SIG-M5 treated with dmso at 0.1 percent for 504 hours (cell line): ENCODE measurements around the gene TSHZ2.
"Not testable (repeated sequence)": the region's sequence is repeated elsewhere in the genome, so short reads cannot be mapped to it uniquely, and the experiment has no call there.

Experiments
- DNase-seq: peaks from one replicate; lab custom pipeline; 2025; ENCODE audit not compliant: unreplicated experiment; lab: John Stamatoyannopoulos, UW

TSHZ2 gene

GRCh38 chr20:52959125-52959524 is 13.0 kb upstream of the TSHZ2 start:
- no peak for DNase-seq

- no peak for DNase-seq
Observed at GRCh38 chr20:52962183-52962582, 10.0 kb upstream of the TSHZ2 start.

GRCh38 chr20:52963131-52963530 is 9.0 kb upstream of the TSHZ2 start:
- DNase-seq: no peak

- DNase-seq: no peak
Observed at GRCh38 chr20:52964131-52964530, 8.0 kb upstream of the TSHZ2 start.

GRCh38 chr20:52965380-52965779 is 6.8 kb upstream of the TSHZ2 start:
- no peak for DNase-seq

- DNase-seq: no peak
Observed at GRCh38 chr20:52965819-52966218, 6.3 kb upstream of the TSHZ2 start.

GRCh38 chr20:52966543-52966942 is 5.6 kb upstream of the TSHZ2 start:
- not testable (repeated sequence) for DNase-seq

- DNase-seq: no peak
Observed at GRCh38 chr20:52971498-52972189, 514 bp upstream of the TSHZ2 start.

- no peak for DNase-seq
Observed at GRCh38 chr20:52972965-52973819, 1.0 kb downstream of the TSHZ2 start.

GRCh38 chr20:52974179-52974594 is 2.0 kb downstream of the TSHZ2 start:
- DNase-seq: no peak

GRCh38 chr20:52975029-52975732 is 3.0 kb downstream of the TSHZ2 start:
- DNase-seq: no peak

- DNase-seq: no peak
Observed at GRCh38 chr20:52975803-52976531, 3.8 kb downstream of the TSHZ2 start.

- no peak for DNase-seq
Observed at GRCh38 chr20:52978851-52979250, 6.7 kb downstream of the TSHZ2 start.

GRCh38 chr20:52981051-52981450 is 8.9 kb downstream of the TSHZ2 start:
- DNase-seq: no peak

GRCh38 chr20:52983726-52984450 is 11.7 kb downstream of the TSHZ2 start:
- DNase-seq: no peak

- DNase-seq: no peak
Observed at GRCh38 chr20:52984451-52984810, 12.3 kb downstream of the TSHZ2 start.

GRCh38 chr20:52985687-52986086 is 13.5 kb downstream of the TSHZ2 start:
- no peak for DNase-seq

- no peak for DNase-seq
Observed at GRCh38 chr20:52987295-52987694, 15.1 kb downstream of the TSHZ2 start.

GRCh38 chr20:52991830-52992229 is 19.7 kb downstream of the TSHZ2 start:
- DNase-seq: no peak

GRCh38 chr20:52992632-52993031 is 20.5 kb downstream of the TSHZ2 start:
- no peak for DNase-seq

GRCh38 chr20:52993076-52993475 is 20.9 kb downstream of the TSHZ2 start:
- DNase-seq: no peak
